Kidney epithelial cell (primary cell): ENCODE measurements around the gene ADGRF1. TPM values are rescaled to one million over a fixed set of nuclear protein-coding genes. Genes with fewer than 3 reads are reported as not detected.

ENCODE experiments used
- DNase-seq: peaks from one replicate; pipeline ENCODE4 v3.0.0-alpha.2; 2010; ENCODE audit warnings: low read depth
- H3K27me3 ChIP-seq: 2 replicates; pipeline ENCODE4 v1.6.0; 2011; ENCODE audit warnings: low read length; ENCODE audit not compliant: control insufficient read depth, insufficient read depth
- H3K36me3 ChIP-seq: 2 replicates; pipeline ENCODE4 v1.5.1; 2011; ENCODE audit warnings: low read length; ENCODE audit not compliant: control insufficient read depth, insufficient read depth
- H3K4me3 ChIP-seq: 2 replicates; pipeline ENCODE4 v1.5.1; 2011; ENCODE audit warnings: low read depth, mild to moderate bottlenecking, control low read depth, low read length
- CTCF ChIP-seq: IDR thresholded peaks from 2 replicates; pipeline ENCODE4 v1.5.1; 2011; ENCODE audit warnings: mild to moderate bottlenecking, moderate library complexity, low read length, control low read depth, inconsistent platforms; ENCODE audit not compliant: insufficient read depth, poor library complexity, severe bottlenecking
- total RNA-seq: library from RNA; depleted of rRNA; stranded (reverse); fragments of >200 nt; gene quantifications from 2 replicates; pipeline ENCODE4 v1.2.3, GENCODE V29; 2015

Gene ADGRF1
- total RNA-seq, 1 donor from 2014 or later, result 5.3 TPM

DNA sequence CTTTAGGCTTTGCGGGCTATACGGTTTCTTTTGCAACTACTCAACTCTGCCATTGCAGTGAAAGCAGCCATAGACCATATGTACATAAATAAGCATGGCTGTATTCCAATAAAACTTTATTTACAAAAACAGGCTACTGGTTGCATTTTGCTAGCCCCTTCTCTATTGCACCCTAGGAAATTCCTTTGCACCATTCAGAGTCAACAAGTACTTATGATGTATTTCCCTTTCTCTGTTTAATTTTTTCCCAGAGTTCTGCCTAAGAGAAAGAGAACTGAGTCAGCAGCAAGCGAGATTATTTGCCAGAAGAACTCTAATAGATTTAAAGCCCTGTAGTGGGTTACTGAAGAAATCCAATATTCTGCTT, 33.8 kb downstream of the ADGRF1 start:
- H3K4me3 ChIP-seq, result no peak overlapping the region
- no peaks in the 10 kb centered on the region for H3K27me3 ChIP-seq
- no peaks in the 10 kb centered on the region for H3K36me3 ChIP-seq
- no peak for TF ChIP-seq CTCF
- no peak for DNase-seq

DNA sequence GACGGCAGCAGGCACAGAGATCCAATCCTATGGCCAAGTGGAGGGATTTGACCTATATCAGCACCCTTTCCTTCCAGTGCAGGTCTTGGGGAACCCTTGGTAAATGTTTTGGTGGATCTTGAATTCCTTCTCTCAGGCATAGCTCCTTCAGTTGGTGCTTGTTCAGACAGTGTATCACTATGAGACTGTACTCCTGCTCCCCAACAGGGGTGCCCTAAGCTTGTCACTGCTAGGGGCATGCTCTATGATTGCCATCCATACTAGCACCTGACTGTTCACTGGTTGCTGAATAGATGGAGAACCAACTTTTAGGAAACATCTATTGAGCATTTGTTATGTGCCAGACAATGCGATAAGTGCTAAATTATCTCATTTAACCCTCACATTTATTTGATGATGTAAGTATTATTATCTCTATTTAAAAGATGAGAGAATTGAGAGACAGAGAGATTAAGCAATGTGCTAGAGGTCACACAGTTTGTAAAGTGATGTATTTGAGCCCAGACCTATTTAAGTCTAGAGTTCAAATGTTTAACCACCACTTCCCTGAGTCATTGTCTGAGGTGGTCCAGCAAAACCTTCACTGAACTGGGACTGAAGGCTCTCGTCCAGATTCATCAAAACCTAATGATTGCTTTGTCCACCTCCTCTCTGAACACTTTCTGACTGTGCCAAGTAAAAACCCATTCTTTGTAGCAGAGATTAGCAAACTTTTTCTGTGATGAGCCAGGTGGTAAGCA, 34.3 kb downstream of the ADGRF1 start:
- H3K36me3 ChIP-seq, result no peaks in the 10 kb centered on the region
- no peak overlapping the region for H3K4me3 ChIP-seq
- H3K27me3 ChIP-seq, result no peaks in the 10 kb centered on the region
- no peak for TF ChIP-seq CTCF
- DNase-seq, result no peak

DNA sequence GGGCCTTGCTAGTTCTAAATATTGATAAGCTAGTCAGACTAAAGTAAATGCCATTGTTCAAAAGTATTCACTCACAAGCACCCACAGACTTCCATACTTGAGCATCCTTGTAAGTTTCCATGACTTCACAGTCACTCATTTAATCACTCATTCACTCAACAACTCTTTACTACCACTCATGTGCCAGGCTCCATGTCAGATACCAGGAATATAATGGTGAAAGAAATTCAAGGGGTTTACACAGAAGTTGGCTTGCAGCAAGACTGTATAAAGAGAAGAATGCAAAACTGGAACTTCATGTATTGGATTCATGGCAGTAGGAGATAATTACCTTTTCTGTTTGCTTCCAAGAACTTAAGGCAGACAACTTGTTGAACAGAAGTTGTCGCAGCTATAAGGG, 36.6 kb downstream of the ADGRF1 start:
- no peak for DNase-seq
- H3K36me3 ChIP-seq, result no peaks in the 10 kb centered on the region
- H3K4me3 ChIP-seq, result no peak overlapping the region
- no peak for TF ChIP-seq CTCF
- no peaks in the 10 kb centered on the region for H3K27me3 ChIP-seq

GRCh38 chr6:47004463-47004862, 37.7 kb downstream of the ADGRF1 start:
- Histone ChIP-seq H3K36me3 (no peaks in the 10 kb centered on the region), H3K4me3 (no peak overlapping the region), H3K27me3 (no peaks in the 10 kb centered on the region)
- no peak for TF ChIP-seq CTCF
- DNase-seq, result no peak

DNA sequence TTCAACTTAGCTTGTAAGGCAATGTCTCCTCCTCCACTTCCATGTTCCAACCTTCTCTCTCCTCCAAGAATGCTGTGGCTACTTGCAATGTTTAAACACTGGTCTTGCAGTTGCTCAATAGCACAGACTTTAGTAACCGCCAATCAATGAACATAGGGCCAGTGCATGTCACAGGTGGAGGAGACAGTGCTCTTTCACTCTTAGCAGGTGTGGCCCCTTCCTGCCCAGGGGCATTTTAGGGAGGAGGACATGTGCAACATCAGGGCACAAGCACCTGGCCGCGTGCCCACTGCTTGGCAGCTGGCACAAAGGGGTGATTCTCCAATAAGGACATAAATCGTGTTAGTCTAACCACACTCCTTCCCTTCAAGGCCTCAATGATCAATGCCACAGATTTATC, 41.3 kb downstream of the ADGRF1 start:
- no peak for TF ChIP-seq CTCF
- DNase-seq, result no peak

DNA sequence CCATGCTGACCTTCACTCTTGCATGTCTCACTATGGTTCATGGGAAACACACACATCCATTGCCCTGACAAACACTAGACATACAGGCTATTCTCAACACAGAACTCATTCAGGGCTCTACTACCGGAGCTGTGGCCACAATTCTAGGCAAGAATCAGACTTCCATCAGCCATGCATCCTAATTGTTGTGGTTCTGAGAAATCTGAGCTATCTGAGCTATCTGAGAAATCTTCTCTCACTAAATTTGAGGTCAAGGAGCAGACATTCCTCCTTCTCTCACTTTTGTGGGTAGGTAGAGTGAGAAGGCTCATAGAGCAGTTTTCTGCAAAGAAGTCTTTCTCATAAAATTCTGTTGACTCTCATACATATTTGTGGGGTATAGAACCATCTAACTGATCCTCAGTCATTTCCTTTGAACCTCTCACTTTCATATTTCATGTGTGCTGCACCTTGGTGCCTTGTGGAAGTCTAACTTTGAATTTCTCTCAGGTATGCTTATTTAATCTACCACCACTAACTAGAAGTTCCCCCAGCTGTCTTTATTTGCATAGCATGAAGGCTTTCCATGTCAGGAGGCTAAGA, 43.6 kb downstream of the ADGRF1 start:
- Histone ChIP-seq H3K4me3 (no peak overlapping the region), H3K36me3 (no peaks in the 10 kb centered on the region), H3K27me3 (no peaks in the 10 kb centered on the region)
- no peak for TF ChIP-seq CTCF
- DNase-seq, result no peak

More for the DNA sequence above, 41.3 kb downstream of the ADGRF1 start:
- H3K36me3 ChIP-seq, result no peaks in the 10 kb centered on the region
- H3K4me3 ChIP-seq, result no peak overlapping the region
- no peaks in the 10 kb centered on the region for H3K27me3 ChIP-seq
